ENCODE measurements around the gene GBGT1. TPM values are rescaled to one million over a fixed set of nuclear protein-coding genes. Genes with fewer than 3 reads are reported as not detected.

Gene GBGT1
- total and polyA plus RNA-seq, 2 donors (not counting 1 experiment from before 2014, with no cell fraction given), result 19.6 to 52.7 TPM

GRCh38 chr9:133200631-133201030, 36.9 kb upstream of the GBGT1 start:
- Histone ChIP-seq H3K27ac (ENCODE audit: low read length in 2 of 2) (no peak overlapping the region), H4K20me1 (ENCODE audit: control insufficient read depth, insufficient read depth, low read length, poor library complexity, severe bottlenecking) (no peaks in the 10 kb centered on the region), H3K79me2 (ENCODE audit: control insufficient read depth, insufficient read depth, low read length) (no peaks in the 10 kb centered on the region), H3K27me3 (replicated peaks in 1 of 4; ENCODE audit: control extremely low read depth in 1 of 4, control insufficient read depth in 3 of 4, insufficient read depth in 4 of 4, low read length in 3 of 4) (peaks cover 0 to 2% (median 0%) of the 10 kb centered on the region in 4 experiments), H3K4me2 (replicated peaks; ENCODE audit: low read depth, low read length, poor library complexity, severe bottlenecking) (peak overlapping the region; percentile 71), H3K36me3 (replicated peaks in 1 of 2; ENCODE audit: control extremely low read depth in 1 of 2, control insufficient read depth in 1 of 2, extremely low read depth in 1 of 2, insufficient read depth in 2 of 2, low read length in 1 of 2) (no peaks in the 10 kb centered on the region), H3K9me3 (ENCODE audit: control extremely low read depth in 1 of 3, control insufficient read depth in 2 of 3, insufficient read depth in 1 of 3, low read length in 2 of 3) (peaks cover 0 to 19% (median 0%) of the 10 kb centered on the region in 3 donors), H3K4me1 (ENCODE audit: control insufficient read depth in 2 of 2, insufficient read depth in 2 of 2, low read length in 2 of 2) (no peaks in the 10 kb centered on the region), H3K4me3 (ENCODE audit: control extremely low read depth in 1 of 5, extremely low read depth in 1 of 5, insufficient read depth in 1 of 5, low read depth in 2 of 5, low read length in 4 of 5) (peak overlapping the region in 1 of 5 experiments; percentile 27), H3K9ac (ENCODE audit: low read length) (no peak overlapping the region), H2AFZ (ENCODE audit: insufficient read depth, low read depth, low read length, poor library complexity, severe bottlenecking) (no peak overlapping the region)
- intact Hi-C loops (cut with micrococcal nuclease), result no loop called here
- ChIA-PET CTCF (interaction anchor here (0.7 kb wide), 1 partner anchor 14 kb away, joined by 3 read pairs; no protein-coding TSS in a partner anchor), POLR2A (interaction anchor here (0.7 kb wide), 1 partner anchor 824 kb away, joined by 3 read pairs; no protein-coding TSS in a partner anchor)
- TF ChIP-seq EZH2 (IDR thresholded peaks at IDR 0.05; ENCODE audit: borderline replicate concordance, insufficient read depth, low read depth, low read length, poor library complexity, severe bottlenecking) (no peak), CTCF (IDR thresholded peaks at IDR 0.05) (no peak)
- no peak for ATAC-seq (ENCODE audit: low read depth)
- DNase-seq, result no peak
- Mint-ChIP-seq H3K27ac (no peak overlapping the region), H3K4me3 (no peak overlapping the region), H3K9me3 (ENCODE audit: insufficient read depth) (no peaks in the 10 kb centered on the region), H3K4me1 (peaks cover 2% of the 10 kb centered on the region), H3K27me3 (peaks cover 3% of the 10 kb centered on the region)
- WGBS (ENCODE audit: insufficient coverage), result 98% methylated on average over 11 of the region's 17 CpGs

- H3K36me3 ChIP-seq (replicated peaks in 1 of 2; ENCODE audit: control extremely low read depth in 1 of 2, control insufficient read depth in 1 of 2, extremely low read depth in 1 of 2, insufficient read depth in 2 of 2, low read length in 1 of 2), result no peaks in the 10 kb centered on the region
- H3K79me2 ChIP-seq (ENCODE audit: control insufficient read depth, insufficient read depth, low read length), result no peaks in the 10 kb centered on the region
- peak; percentile 32 for TF ChIP-seq CTCF (IDR thresholded peaks at IDR 0.05)
- TF ChIP-seq EZH2 (IDR thresholded peaks at IDR 0.05; ENCODE audit: borderline replicate concordance, insufficient read depth, low read depth, low read length, poor library complexity, severe bottlenecking), result no peak
- ATAC-seq (ENCODE audit: low read depth), result peak; percentile 78
- peaks cover 9% of the 10 kb centered on the region for H3K27me3 Mint-ChIP-seq
- POLR2A ChIA-PET, result interaction anchor here (0.7 to 0.8 kb wide), 2 partner anchors 276 to 825 kb away, joined by 3 read pairs; no protein-coding TSS in a partner anchor
- H3K4me2 ChIP-seq (replicated peaks; ENCODE audit: low read depth, low read length, poor library complexity, severe bottlenecking), result peak overlapping the region; percentile 71
- H3K4me3 ChIP-seq (ENCODE audit: control extremely low read depth in 1 of 5, extremely low read depth in 1 of 5, insufficient read depth in 1 of 5, low read depth in 2 of 5, low read length in 4 of 5), result peak overlapping the region in 4 of 5 experiments; percentile 30 to 58 (median 54)
- peaks cover 0 to 2% (median 0%) of the 10 kb centered on the region in 4 experiments for H3K27me3 ChIP-seq (replicated peaks in 1 of 4; ENCODE audit: control extremely low read depth in 1 of 4, control insufficient read depth in 3 of 4, insufficient read depth in 4 of 4, low read length in 3 of 4)
- H3K9ac ChIP-seq (ENCODE audit: low read length), result peak overlapping the region; percentile 48
- no peaks in the 10 kb centered on the region for H4K20me1 ChIP-seq (ENCODE audit: control insufficient read depth, insufficient read depth, low read length, poor library complexity, severe bottlenecking)
- DNase-seq, result peak; percentile 56
- H3K9me3 ChIP-seq (ENCODE audit: control extremely low read depth in 1 of 3, control insufficient read depth in 2 of 3, insufficient read depth in 1 of 3, low read length in 2 of 3), result peaks cover 0 to 19% (median 0%) of the 10 kb centered on the region in 3 donors
- H3K4me3 Mint-ChIP-seq, result peak overlapping the region; percentile 63
- CTCF ChIA-PET, result interaction anchor here (1.0 kb wide), 1 partner anchor 14 kb away, joined by 4 read pairs; no protein-coding TSS in a partner anchor
- WGBS (ENCODE audit: insufficient coverage), result 38% methylated on average over 43 of the region's 44 CpGs
- H3K27ac Mint-ChIP-seq, result peak overlapping the region; percentile 5
- H3K9me3 Mint-ChIP-seq (ENCODE audit: insufficient read depth), result no peaks in the 10 kb centered on the region
- intact Hi-C loops (cut with micrococcal nuclease), result no loop called here
- H3K4me1 Mint-ChIP-seq, result peaks cover 2% of the 10 kb centered on the region
- peak overlapping the region in 1 of 2 donors; percentile 30 for H3K27ac ChIP-seq (ENCODE audit: low read length in 2 of 2)
- H2AFZ ChIP-seq (ENCODE audit: insufficient read depth, low read depth, low read length, poor library complexity, severe bottlenecking), result peak overlapping the region; percentile 75
- H3K4me1 ChIP-seq (ENCODE audit: control insufficient read depth in 2 of 2, insufficient read depth in 2 of 2, low read length in 2 of 2), result no peaks in the 10 kb centered on the region
Measured at GRCh38 chr9:133199648-133200321, 36.1 kb upstream of the GBGT1 start.

Data from B cell (primary cell).